HL-60 (cell line): ENCODE measurements around the gene CUL5.

ENCODE experiments used
- DNase-seq, 2 experiments: peaks; one replicate each; pipeline ENCODE4 v3.0.0-alpha.2; 2010 to 2020; ENCODE audit warnings: low read depth in 1 of 2, low spot score in 1 of 2
- H3K27ac ChIP-seq: fragments of 250-450 bp; sonication (Bioruptor Pico); replicated peaks from 2 replicates; pipeline ENCODE4 v1.5.1; 2020; ENCODE audit warnings: mild to moderate bottlenecking, moderate library complexity
- H3K27me3 ChIP-seq: fragments of 250-450 bp; sonication (Bioruptor Pico); 2 replicates; pipeline ENCODE4 v1.5.1; 2021; ENCODE audit warnings: mild to moderate bottlenecking, moderate library complexity; ENCODE audit not compliant: insufficient read depth, poor library complexity, severe bottlenecking
- H3K4me3 ChIP-seq: replicated peaks from 2 replicates; pipeline ENCODE4 v1.5.1; 2011; ENCODE audit warnings: mild to moderate bottlenecking, control low read depth, low read length; ENCODE audit not compliant: insufficient read depth
- GABPA ChIP-seq: IDR thresholded peaks from 2 replicates; pipeline ENCODE4 v1.6.1; 2012; ENCODE audit warnings: low read depth
- POLR2AphosphoS5 ChIP-seq: IDR thresholded peaks from 2 replicates; pipeline ENCODE4 v1.6.1; 2012; ENCODE audit warnings: low read depth
- SPI1 ChIP-seq: IDR thresholded peaks from 2 replicates; pipeline ENCODE4 v1.6.1; 2012; ENCODE audit warnings: low read depth, mild to moderate bottlenecking, borderline replicate concordance
- TF ChIP-seq, protein P1 (sequence below): IDR thresholded peaks from one replicate; pipeline ENCODE4 v1.5.1; 2011; ENCODE audit warnings: low read length, control low read depth, inconsistent platforms; ENCODE audit not compliant: insufficient read depth
- TF ChIP-seq, protein P2 (sequence below): IDR thresholded peaks from 2 replicates; pipeline ENCODE4 v1.6.1; 2012; ENCODE audit warnings: low read depth; ENCODE audit not compliant: insufficient replicate concordance

CUL5 gene

DNA sequence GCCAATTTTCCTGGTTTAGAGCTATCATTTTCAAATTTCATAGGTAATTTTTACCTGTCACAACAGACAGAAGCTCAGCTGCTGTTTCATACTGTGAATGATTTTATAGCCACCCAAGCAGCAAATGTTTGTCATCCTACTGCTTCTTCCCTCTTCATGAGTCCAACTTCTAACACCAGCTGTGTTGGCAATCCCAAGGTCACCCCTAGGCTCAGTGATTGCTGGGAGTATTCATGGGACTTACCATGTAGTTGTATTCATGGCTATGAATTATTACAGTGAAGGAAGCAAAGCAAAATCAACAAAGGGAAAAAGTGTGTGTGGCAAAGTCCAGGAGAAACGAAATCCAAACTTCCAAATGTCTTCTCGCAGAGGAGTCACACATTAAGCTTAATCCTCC is 28.5 kb downstream of the CUL5 start:
- H3K27me3 ChIP-seq: no peaks in the 10 kb centered on the region
- H3K27ac ChIP-seq: no peak overlapping the region
- TF ChIP-seq SPI1: no peak
- no peak overlapping the region for H3K4me3 ChIP-seq
- no peak for DNase-seq

DNA sequence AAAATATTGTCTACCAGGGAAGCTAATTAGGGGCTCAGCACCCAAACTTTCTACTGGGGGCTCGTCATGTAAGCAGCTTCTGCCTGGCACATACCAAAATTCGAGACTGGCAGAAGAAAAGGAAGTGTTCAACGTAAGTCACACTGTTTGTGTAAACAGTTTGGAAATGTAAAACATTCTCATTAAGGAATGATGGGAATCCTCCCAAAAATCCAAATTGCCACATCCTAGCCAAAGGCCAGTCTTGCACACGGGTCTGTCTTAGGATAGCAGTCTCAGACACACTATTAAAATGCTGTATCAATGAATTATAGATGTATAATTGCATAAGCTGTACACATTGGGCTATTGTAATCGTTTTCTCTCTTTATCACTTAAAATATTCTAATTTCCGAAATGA is 28.9 kb downstream of the CUL5 start:
- Histone ChIP-seq H3K4me3 (no peak overlapping the region), H3K27me3 (no peaks in the 10 kb centered on the region), H3K27ac (no peak overlapping the region)
- no peak for DNase-seq
- no peak for TF ChIP-seq GABPA
- TF ChIP-seq, protein P1, sequence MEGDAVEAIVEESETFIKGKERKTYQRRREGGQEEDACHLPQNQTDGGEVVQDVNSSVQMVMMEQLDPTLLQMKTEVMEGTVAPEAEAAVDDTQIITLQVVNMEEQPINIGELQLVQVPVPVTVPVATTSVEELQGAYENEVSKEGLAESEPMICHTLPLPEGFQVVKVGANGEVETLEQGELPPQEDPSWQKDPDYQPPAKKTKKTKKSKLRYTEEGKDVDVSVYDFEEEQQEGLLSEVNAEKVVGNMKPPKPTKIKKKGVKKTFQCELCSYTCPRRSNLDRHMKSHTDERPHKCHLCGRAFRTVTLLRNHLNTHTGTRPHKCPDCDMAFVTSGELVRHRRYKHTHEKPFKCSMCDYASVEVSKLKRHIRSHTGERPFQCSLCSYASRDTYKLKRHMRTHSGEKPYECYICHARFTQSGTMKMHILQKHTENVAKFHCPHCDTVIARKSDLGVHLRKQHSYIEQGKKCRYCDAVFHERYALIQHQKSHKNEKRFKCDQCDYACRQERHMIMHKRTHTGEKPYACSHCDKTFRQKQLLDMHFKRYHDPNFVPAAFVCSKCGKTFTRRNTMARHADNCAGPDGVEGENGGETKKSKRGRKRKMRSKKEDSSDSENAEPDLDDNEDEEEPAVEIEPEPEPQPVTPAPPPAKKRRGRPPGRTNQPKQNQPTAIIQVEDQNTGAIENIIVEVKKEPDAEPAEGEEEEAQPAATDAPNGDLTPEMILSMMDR: no peak
- TF ChIP-seq POLR2AphosphoS5: no peak
- TF ChIP-seq, protein P2, sequence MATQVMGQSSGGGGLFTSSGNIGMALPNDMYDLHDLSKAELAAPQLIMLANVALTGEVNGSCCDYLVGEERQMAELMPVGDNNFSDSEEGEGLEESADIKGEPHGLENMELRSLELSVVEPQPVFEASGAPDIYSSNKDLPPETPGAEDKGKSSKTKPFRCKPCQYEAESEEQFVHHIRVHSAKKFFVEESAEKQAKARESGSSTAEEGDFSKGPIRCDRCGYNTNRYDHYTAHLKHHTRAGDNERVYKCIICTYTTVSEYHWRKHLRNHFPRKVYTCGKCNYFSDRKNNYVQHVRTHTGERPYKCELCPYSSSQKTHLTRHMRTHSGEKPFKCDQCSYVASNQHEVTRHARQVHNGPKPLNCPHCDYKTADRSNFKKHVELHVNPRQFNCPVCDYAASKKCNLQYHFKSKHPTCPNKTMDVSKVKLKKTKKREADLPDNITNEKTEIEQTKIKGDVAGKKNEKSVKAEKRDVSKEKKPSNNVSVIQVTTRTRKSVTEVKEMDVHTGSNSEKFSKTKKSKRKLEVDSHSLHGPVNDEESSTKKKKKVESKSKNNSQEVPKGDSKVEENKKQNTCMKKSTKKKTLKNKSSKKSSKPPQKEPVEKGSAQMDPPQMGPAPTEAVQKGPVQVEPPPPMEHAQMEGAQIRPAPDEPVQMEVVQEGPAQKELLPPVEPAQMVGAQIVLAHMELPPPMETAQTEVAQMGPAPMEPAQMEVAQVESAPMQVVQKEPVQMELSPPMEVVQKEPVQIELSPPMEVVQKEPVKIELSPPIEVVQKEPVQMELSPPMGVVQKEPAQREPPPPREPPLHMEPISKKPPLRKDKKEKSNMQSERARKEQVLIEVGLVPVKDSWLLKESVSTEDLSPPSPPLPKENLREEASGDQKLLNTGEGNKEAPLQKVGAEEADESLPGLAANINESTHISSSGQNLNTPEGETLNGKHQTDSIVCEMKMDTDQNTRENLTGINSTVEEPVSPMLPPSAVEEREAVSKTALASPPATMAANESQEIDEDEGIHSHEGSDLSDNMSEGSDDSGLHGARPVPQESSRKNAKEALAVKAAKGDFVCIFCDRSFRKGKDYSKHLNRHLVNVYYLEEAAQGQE: no peak
- TF ChIP-seq SPI1: no peak

DNA sequence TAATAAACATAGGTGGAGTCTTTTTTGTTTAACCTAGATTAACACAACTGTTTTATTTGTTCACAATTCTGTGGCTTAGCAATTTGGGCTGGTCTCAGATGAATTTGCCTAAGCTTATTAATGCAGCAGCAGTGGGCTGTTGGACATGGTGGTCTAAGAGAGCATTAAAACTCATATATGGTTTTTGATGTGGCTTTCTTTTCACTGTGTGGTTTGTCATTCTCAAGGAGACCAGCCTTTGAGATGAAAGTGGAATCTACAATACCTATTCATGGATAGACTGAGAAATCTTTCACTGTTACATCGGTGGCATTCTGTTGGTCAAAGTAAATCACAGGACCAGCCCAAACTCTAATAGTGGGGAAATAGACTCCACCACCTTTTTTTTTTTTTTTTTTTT is 39.6 kb downstream of the CUL5 start:
- no peak for DNase-seq
- TF ChIP-seq, protein P1: no peak
- TF ChIP-seq, protein P2: no peak
- TF ChIP-seq SPI1 (no peak), POLR2AphosphoS5 (no peak), GABPA (no peak)
- no peak overlapping the region for H3K4me3 ChIP-seq
- H3K27me3 ChIP-seq: no peaks in the 10 kb centered on the region
- H3K27ac ChIP-seq: no peak overlapping the region

DNA sequence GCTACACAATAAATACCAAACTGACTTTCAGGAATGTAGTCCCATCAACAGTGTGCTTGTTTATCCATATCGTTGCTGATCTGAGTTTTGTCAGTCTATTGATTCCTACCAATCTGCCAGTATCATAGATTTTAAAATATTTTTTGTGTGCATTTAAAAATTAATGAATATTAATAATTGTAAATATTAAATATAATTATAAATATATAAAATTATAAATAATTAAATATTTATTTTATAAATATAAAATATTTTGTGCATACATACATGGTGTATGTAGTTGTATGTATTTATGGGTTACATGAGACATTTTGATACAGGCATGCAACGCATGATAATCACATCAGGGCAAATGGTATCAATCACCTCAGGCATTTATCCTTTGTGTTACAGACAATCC is 53.6 kb downstream of the CUL5 start:
- DNase-seq: no peak
- TF ChIP-seq, protein P2: no peak
- TF ChIP-seq, protein P1: no peak
- TF ChIP-seq SPI1 (no peak), GABPA (no peak), POLR2AphosphoS5 (no peak)
- no peak overlapping the region for H3K27ac ChIP-seq
- H3K27me3 ChIP-seq: no peaks in the 10 kb centered on the region
- H3K4me3 ChIP-seq: no peak overlapping the region
